ENCODE results near the gene FMN2.

Gene FMN2

GRCh38 chr1:240056350-240056749, 35.3 kb upstream of the FMN2 start (continued):
- TF ChIP-seq ZNF596 (tag by site-specific recombination; IDR thresholded peaks at IDR 0.05) (peak; percentile 89), ZNF335 (tag by site-specific recombination; conservative IDR thresholded peaks at IDR 0.05) (no peak), TRIM28 (IDR thresholded peaks at IDR 0.05; ENCODE audit: borderline replicate concordance, low read length) (0 out of 2 replicates have a peak, but pooled peaks have one; percentile 15), PRDM10 (tag by site-specific recombination; IDR thresholded peaks at IDR 0.05) (peak; percentile 38; the same call in 1 of the 2 replicates), ZNF658 (tag by site-specific recombination; IDR thresholded peaks at IDR 0.05) (no peak), ZNF175 (tag by site-specific recombination; IDR thresholded peaks at IDR 0.05) (0 out of 2 replicates have a peak, but pooled peaks have one; percentile 44), ZFP3 (tag by site-specific recombination; IDR thresholded peaks at IDR 0.05; ENCODE audit: low read depth) (no peak), ZNF394 (tag by site-specific recombination; IDR thresholded peaks at IDR 0.05; ENCODE audit: borderline replicate concordance) (no peak), TSHZ1 (tag by site-specific recombination; IDR thresholded peaks at IDR 0.05; ENCODE audit: borderline replicate concordance) (no peak), ZNF510 (tag by site-specific recombination; IDR thresholded peaks at IDR 0.05; ENCODE audit: insufficient replicate concordance) (no peak), MZF1 (tag by site-specific recombination; IDR thresholded peaks at IDR 0.05; ENCODE audit: borderline replicate concordance) (peak; percentile 41; the same call in 1 of the 2 replicates), ZNF449 (tag by site-specific recombination; IDR thresholded peaks at IDR 0.05) (no peak), ZNF664 (tag by site-specific recombination; IDR thresholded peaks at IDR 0.05) (peak; percentile 64; the same call in 1 of the 2 replicates)

GRCh38 chr1:240058049-240058448, 33.6 kb upstream of the FMN2 start:
- TF ChIP-seq ZNF366 (tag by site-specific recombination; conservative IDR thresholded peaks at IDR 0.05) = no peak
- TF ChIP-seq ZFHX2 (tag by site-specific recombination; conservative IDR thresholded peaks at IDR 0.05) = peak; percentile 52; the same call in 1 of the 2 replicates
- TF ChIP-seq EGR2 (tag by site-specific recombination; IDR thresholded peaks at IDR 0.05; ENCODE audit: low read depth) = peak; percentile 83
- no peak for TF ChIP-seq ZNF658 (tag by site-specific recombination; IDR thresholded peaks at IDR 0.05)
- no peak for TF ChIP-seq ZNF449 (tag by site-specific recombination; IDR thresholded peaks at IDR 0.05)
- TF ChIP-seq ZNF530 (tag by site-specific recombination; IDR thresholded peaks at IDR 0.05; ENCODE audit: low read depth) = no peak
- no peak for TF ChIP-seq ZNF580 (tag by site-specific recombination; IDR thresholded peaks at IDR 0.05)
- H3K36me3 ChIP-seq (ENCODE audit: control insufficient read depth in 2 of 2, insufficient read depth in 1 of 2, low read length in 2 of 2) = no peaks in the 10 kb centered on the region
- no peak overlapping the region for H3K27ac ChIP-seq (ENCODE audit: extremely low read depth, low read depth, low read length)
- H3K4me3 ChIP-seq (ENCODE audit: low read depth, low read length) = no peak overlapping the region
- H3K9me3 ChIP-seq (ENCODE audit: control insufficient read depth, insufficient read depth, low read depth, low read length) = no peaks in the 10 kb centered on the region
- CTCF ChIA-PET = interaction anchor here (0.6 to 0.7 kb wide), 2 partner anchors 31 to 746 kb away, joined by 3 read pairs; no protein-coding TSS in a partner anchor
- POLR2A ChIA-PET = no interaction called here
- peaks cover 4% of the 10 kb centered on the region; the same call in 1 of the 2 replicates for H3K4me1 ChIP-seq (ENCODE audit: control insufficient read depth, insufficient read depth, low read length)
